MM.1S (cell line): ENCODE measurements around the gene EFR3B.

Experiments used
- CTCF ChIP-seq: fragments of 300-600 bp; sonication (generic); IDR thresholded peaks from 2 replicates; pipeline ENCODE4 v1.5.1; 2016; ENCODE audit warnings: antibody characterized with exemption, low read length, mixed read lengths
- EZH2 ChIP-seq: fragments of 300-600 bp; sonication (generic); optimal IDR thresholded peaks from 2 replicates; pipeline ENCODE3; 2017; ENCODE audit warnings: low read depth, mild to moderate bottlenecking, antibody characterized with exemption, low read length, mixed read lengths

GRCh38 chr2:25127646-25128045 is 85.8 kb downstream of the EFR3B start:
- TF ChIP-seq CTCF = no peak
- TF ChIP-seq EZH2 = no peak
